ENCODE data around the gene CLPTM1L. TPM values are rescaled to one million over a fixed set of nuclear protein-coding genes. Genes with fewer than 3 reads are reported as not detected.

The CLPTM1L gene, protein sequence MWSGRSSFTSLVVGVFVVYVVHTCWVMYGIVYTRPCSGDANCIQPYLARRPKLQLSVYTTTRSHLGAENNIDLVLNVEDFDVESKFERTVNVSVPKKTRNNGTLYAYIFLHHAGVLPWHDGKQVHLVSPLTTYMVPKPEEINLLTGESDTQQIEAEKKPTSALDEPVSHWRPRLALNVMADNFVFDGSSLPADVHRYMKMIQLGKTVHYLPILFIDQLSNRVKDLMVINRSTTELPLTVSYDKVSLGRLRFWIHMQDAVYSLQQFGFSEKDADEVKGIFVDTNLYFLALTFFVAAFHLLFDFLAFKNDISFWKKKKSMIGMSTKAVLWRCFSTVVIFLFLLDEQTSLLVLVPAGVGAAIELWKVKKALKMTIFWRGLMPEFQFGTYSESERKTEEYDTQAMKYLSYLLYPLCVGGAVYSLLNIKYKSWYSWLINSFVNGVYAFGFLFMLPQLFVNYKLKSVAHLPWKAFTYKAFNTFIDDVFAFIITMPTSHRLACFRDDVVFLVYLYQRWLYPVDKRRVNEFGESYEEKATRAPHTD
- total RNA-seq (10 to 100 TPM; 70.5 to 80.9 TPM), total RNA-seq (63.9 to 113 reads per million in 2 donors)

DNA sequence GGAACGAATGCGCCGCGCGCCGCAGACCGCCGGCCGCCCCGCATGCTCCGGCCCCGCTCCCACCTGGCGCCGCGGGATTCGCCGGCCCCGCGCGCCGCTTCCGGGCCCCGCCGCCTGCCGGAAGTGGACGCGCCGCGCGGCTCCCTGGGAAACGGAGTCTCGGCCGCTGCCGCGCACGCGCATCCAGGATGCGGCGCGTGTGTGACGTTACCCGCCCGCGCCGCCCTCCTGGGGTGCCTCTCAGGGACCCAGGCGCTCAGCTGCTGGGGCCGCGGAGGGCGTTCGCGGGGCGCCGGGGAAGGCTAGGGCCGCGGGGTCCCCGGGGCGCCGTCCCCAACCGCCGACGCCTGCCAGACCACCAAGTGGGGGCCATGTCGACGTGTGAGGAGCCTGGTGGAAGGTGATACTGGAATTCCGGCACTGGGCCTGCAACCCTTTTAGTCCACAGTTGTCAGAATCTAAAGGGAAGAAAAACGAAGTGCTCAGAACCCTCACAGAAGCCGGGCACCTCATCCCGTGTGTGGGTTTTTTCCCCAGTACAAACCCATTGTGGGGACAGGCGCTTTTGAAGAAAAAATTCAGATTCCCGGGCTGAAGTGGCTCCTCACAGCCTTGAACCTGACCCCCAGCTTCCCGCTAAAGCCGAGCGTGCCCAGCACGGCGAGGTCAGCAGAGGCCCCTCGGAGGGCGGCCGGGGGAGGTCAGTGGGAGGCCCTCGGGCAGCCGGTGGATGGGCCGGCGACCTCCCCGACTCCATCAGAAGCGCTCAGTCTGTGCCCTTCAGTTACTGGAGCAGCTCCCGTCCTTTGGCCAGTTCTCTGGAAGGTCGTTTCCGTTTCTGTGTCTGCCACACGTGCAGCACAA lies at the start of gene CLPTM1L:
Gene CLPTM1L, minus strand, starts transcription at position 125 of the 864 bp plus-strand sequence. CDS start 258 bp downstream, outside the sequence.
- Mint-ChIP-seq H3K27ac (peak within 1 kb of the TSS; percentile 77), H3K4me3 (peak within 1 kb of the TSS; percentile 89), H3K4me1 (peaks cover 21% of the 10 kb centered on the region), H3K27me3 (no peaks in the 10 kb centered on the region), H3K36me3 (ENCODE audit: low read depth) (no peaks in the 10 kb centered on the region)
- DNase-seq (peak; percentile 82 to 91 (median 86)), ATAC-seq (peak; percentile 94)
- no peaks in the 10 kb centered on the region for H3K9me3 ChIP-seq (ENCODE audit: control insufficient read depth, low read length, poor library complexity, severe bottlenecking)

GRCh38 chr5:1393571-1394501 lies 48.9 kb upstream of the CLPTM1L start:
- Mint-ChIP-seq H3K4me1 (no peaks in the 10 kb centered on the region), H3K4me3 (no peak overlapping the region), H3K27me3 (peaks cover 52% of the 10 kb centered on the region), H3K27ac (no peak overlapping the region), H3K36me3 (ENCODE audit: low read depth) (peaks cover 2% of the 10 kb centered on the region)
- H3K9me3 ChIP-seq (ENCODE audit: control insufficient read depth, low read length, poor library complexity, severe bottlenecking) = no peaks in the 10 kb centered on the region
- DNase-seq (no peak), ATAC-seq (no peak)

DNA sequence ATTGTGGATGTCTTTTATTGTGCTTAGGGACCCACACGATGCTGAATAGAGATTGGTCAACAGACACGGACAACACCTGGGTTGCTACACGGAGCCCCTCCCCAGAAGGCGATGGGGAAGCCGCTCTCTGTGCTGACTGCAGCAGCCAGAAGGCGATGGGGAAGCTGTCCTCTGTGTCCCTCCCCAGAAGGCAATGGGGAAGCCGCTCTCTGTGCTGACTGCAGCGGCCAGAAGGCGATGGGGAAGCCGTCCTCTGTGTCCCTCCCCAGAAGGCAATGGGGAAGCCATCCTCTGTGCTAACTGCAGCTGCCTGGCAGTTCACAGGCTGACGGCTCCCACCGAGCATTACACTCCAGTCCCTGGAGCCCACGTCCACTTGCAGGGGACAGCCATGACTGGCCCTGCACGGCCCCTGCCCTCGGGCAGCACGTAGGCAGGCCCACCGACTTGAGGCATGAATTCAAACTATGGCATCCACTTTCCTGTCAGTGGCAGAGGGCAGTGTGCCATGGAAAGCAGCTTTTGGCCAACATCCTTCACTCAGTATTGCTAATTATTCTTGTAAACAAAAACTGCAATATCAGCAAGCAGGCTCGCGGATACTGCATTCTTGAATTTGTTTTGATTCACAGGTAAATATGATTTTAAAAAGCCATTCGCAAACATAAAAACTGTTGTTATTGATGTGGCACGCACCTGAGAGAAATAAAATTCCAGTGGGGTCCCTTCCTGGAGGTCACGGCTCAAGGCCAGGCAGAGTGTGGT lies 48.1 kb upstream of the CLPTM1L start:
- H3K27ac Mint-ChIP-seq = no peak overlapping the region
- H3K27me3 Mint-ChIP-seq = peaks cover 52% of the 10 kb centered on the region
- no peaks in the 10 kb centered on the region for H3K36me3 Mint-ChIP-seq (ENCODE audit: low read depth)
- ATAC-seq (no peak), DNase-seq (no peak)
- no peak overlapping the region for H3K4me3 Mint-ChIP-seq
- no peaks in the 10 kb centered on the region for H3K9me3 ChIP-seq (ENCODE audit: control insufficient read depth, low read length, poor library complexity, severe bottlenecking)
- no peaks in the 10 kb centered on the region for H3K4me1 Mint-ChIP-seq

DNA sequence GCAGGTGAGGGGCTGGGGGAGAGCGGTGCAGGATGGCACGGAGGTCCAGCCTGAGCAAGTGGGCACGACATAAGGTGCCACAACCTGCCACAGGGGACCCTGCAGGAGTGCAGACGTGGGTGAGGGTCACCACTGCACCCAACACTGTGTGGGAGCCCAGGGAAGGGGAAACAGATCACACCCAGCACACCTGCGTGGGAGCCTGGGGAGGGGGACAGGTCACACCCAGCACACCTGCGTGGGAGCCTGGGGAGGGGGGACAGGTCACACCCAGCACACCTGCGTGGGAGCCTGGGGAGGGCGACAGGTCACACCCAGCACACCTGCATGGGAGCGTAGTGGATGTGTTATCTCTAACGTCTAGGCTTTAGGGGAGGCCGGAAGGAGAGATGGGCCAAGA lies 47.4 kb upstream of the CLPTM1L start:
- no peak for ATAC-seq
- Mint-ChIP-seq H3K4me3 (no peak overlapping the region), H3K4me1 (no peaks in the 10 kb centered on the region), H3K36me3 (ENCODE audit: low read depth) (no peaks in the 10 kb centered on the region), H3K27ac (no peak overlapping the region), H3K27me3 (peaks cover 45% of the 10 kb centered on the region)
- H3K9me3 ChIP-seq (ENCODE audit: control insufficient read depth, low read length, poor library complexity, severe bottlenecking) = no peaks in the 10 kb centered on the region
- no peak for DNase-seq

DNA sequence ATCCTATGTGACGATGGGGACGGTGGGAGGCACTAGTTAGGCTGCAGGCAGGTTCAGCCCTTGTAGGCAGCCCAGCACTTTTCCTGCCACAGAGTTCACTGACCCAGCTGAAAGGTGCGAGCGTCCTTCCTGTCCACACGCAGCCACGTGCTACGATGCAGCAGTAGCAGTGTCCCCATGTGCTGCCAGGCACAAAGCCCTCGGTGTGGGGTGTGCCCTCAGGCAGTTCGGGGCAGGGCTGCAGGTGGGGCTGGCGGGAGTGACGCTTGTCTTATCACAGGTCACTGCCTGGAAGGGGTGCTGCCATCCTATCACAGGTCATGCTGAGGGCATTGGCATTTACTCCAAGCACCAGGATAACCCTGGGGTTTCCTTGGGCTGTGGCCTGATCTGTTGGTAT lies 46.8 kb upstream of the CLPTM1L start:
- Mint-ChIP-seq H3K27me3 (peaks cover 39% of the 10 kb centered on the region), H3K4me1 (peaks cover 5% of the 10 kb centered on the region), H3K4me3 (no peak overlapping the region), H3K36me3 (ENCODE audit: low read depth) (no peaks in the 10 kb centered on the region), H3K27ac (no peak overlapping the region)
- DNase-seq (no peak), ATAC-seq (no peak)
- no peaks in the 10 kb centered on the region for H3K9me3 ChIP-seq (ENCODE audit: control insufficient read depth, low read length, poor library complexity, severe bottlenecking)

- Mint-ChIP-seq H3K27ac (no peak overlapping the region), H3K36me3 (ENCODE audit: low read depth) (no peaks in the 10 kb centered on the region), H3K27me3 (peaks cover 32% of the 10 kb centered on the region), H3K4me1 (peaks cover 10% of the 10 kb centered on the region), H3K4me3 (no peak overlapping the region)
- no peak for ATAC-seq
- no peaks in the 10 kb centered on the region for H3K9me3 ChIP-seq (ENCODE audit: control insufficient read depth, low read length, poor library complexity, severe bottlenecking)
- no peak for DNase-seq
These were observed 46.1 kb upstream of the CLPTM1L start for GRCh38 chr5:1390861-1391600.

DNA sequence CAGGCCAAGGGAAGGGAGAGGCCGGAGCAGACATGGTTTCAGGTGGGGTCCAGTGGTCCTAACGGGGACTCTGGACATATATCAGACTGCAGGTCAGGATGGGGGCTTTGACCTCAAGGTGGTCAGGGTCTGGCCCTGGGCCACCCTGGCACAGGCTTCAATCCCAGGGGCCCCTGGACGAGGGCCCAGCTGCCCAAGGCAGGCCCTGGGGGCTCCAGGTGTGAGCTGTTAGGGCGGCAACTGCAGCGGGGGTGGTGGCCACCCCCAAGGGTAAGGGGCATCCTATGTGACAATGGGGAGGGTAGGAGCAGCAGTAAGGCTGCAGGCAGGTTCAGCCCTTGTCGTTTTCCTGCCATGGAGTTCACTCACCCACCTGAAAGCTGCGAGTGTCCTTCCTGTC lies 45.4 kb upstream of the CLPTM1L start:
- Mint-ChIP-seq H3K36me3 (ENCODE audit: low read depth) (no peaks in the 10 kb centered on the region), H3K27me3 (peaks cover 27% of the 10 kb centered on the region), H3K4me3 (no peak overlapping the region), H3K27ac (no peak overlapping the region), H3K4me1 (peaks cover 13% of the 10 kb centered on the region)
- H3K9me3 ChIP-seq (ENCODE audit: control insufficient read depth, low read length, poor library complexity, severe bottlenecking) = no peaks in the 10 kb centered on the region
- no peak for DNase-seq
- no peak for ATAC-seq

DNA sequence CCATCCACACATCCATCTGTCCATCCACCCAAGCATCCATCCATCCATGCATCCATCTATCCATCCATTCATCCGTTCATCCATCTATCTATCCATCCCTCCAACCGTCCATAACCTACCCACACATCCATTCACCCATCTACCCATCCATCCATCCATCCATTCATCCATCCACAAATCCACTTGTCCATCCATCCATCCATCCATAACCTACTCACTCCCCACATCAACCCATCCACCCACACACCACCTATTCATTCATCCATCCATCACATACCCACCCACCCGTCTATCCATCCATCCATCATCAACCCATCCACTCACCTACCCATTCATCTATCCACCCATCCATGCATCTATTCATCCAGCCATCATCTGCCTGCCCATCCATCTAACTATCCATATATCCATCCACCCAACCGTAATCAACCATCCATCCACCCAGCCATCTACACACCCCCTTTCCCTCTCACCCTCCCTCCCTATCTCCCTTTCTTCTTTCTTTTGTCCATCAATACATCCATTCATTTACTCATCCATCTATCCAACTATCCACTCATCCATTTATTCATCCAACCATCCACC lies 43.6 kb upstream of the CLPTM1L start:
- ATAC-seq (no peak), DNase-seq (no peak)
- Mint-ChIP-seq H3K27me3 (peaks cover 9% of the 10 kb centered on the region), H3K4me1 (peaks cover 16% of the 10 kb centered on the region), H3K27ac (no peak overlapping the region), H3K36me3 (ENCODE audit: low read depth) (no peaks in the 10 kb centered on the region), H3K4me3 (no peak overlapping the region)
- H3K9me3 ChIP-seq (ENCODE audit: control insufficient read depth, low read length, poor library complexity, severe bottlenecking) = no peaks in the 10 kb centered on the region

GRCh38 chr5:1387876-1388275 lies 43.0 kb upstream of the CLPTM1L start:
- H3K9me3 ChIP-seq (ENCODE audit: control insufficient read depth, low read length, poor library complexity, severe bottlenecking) = no peaks in the 10 kb centered on the region
- ATAC-seq = no peak
- Mint-ChIP-seq H3K27me3 (peaks cover 6% of the 10 kb centered on the region), H3K4me3 (peak overlapping the region; percentile 98), H3K36me3 (ENCODE audit: low read depth) (no peaks in the 10 kb centered on the region), H3K4me1 (peaks cover 16% of the 10 kb centered on the region), H3K27ac (peak overlapping the region; percentile 98)
- no peak for DNase-seq

DNA sequence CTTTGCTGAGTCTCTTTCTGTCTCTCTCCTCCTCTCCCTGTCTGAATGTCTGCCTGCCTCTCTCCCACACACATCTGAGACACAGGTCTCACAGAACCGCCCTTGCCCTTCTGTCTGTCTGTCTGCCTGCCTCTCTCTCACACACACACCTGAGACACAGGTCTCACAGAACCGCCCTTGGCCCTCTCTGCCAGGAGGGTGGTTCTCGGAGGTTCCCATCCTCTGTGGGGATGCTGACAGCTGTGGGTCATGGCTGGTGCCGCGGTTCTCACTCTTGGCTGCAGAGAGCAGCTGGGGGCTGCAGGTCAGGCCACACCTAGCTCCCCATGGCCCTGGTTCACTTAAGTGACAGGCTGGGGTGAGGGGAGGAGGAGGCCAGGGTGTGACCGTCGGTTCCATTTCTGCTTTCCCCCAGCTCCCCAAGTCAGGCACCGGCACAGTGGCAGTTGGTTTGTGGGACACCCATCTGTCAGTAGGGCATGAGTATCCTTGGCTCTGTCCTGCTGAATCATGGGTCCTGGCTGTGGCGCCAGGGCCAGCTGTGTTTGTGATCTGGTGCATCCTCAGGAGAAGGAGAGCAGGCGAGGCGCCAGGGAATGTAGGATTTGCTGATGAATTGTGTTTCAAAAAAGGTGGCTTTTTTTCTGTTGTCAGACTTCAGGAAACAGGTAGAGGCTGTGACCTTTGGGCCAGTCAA lies 42.3 kb upstream of the CLPTM1L start:
- no peak for ATAC-seq
- H3K36me3 Mint-ChIP-seq (ENCODE audit: low read depth) = no peaks in the 10 kb centered on the region
- H3K27ac Mint-ChIP-seq = peak overlapping the region; percentile 98
- no peak for DNase-seq
- H3K4me3 Mint-ChIP-seq = peak overlapping the region; percentile 98
- H3K27me3 Mint-ChIP-seq = peaks cover 5% of the 10 kb centered on the region
- H3K4me1 Mint-ChIP-seq = peaks cover 16% of the 10 kb centered on the region
- H3K9me3 ChIP-seq (ENCODE audit: control insufficient read depth, low read length, poor library complexity, severe bottlenecking) = no peaks in the 10 kb centered on the region

DNA sequence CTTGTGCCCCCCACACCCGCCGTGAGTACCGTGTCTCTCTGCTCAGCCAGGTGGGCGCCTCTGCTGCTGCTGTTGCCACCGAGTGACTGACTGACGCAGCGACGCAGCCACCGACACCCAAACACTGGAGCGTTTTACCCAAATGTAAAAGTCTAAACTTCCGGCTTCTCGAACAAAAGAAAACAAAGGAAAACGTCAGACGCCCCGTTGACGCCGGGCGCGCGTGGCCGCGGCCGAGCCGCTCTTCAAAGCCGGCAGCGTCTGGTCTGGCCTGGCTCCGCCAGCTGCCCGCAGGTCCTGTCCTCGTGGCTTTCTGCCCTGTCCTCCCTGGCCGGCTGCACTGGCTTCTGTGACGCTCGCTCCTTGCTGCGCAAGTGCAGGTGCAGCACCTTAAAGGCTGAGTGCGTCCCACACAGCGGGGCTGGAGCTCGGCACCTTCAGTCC lies 41.4 kb upstream of the CLPTM1L start:
- Mint-ChIP-seq H3K36me3 (ENCODE audit: low read depth) (no peaks in the 10 kb centered on the region), H3K27ac (peak overlapping the region; percentile 98), H3K4me3 (peak overlapping the region; percentile 98), H3K4me1 (peaks cover 21% of the 10 kb centered on the region), H3K27me3 (no peaks in the 10 kb centered on the region)
- ATAC-seq (peak; percentile 85), DNase-seq (peak; percentile 46 to 60 (median 57))
- H3K9me3 ChIP-seq (ENCODE audit: control insufficient read depth, low read length, poor library complexity, severe bottlenecking) = no peaks in the 10 kb centered on the region

Measured in T-helper 17 cell (primary cell).